ENCODE results near the gene CARD11. TPM values are rescaled to one million over a fixed set of nuclear protein-coding genes. Genes with fewer than 3 reads are reported as not detected.
A peak's percentile ranks its signal among the peaks of the same experiment; 100 is the strongest.

The CARD11 gene
- total and polyA plus RNA-seq, 12 donors: 0.61 to 19.3 (median 2.7) TPM

- Histone ChIP-seq H3K4me3 (no peak overlapping the region), H3K4me1 (replicated peaks in 1 of 2) (no peaks in the 10 kb centered on the region), H3K36me3 (replicated peaks in 1 of 2) (no peaks in the 10 kb centered on the region), H3K27me3 (no peaks in the 10 kb centered on the region), H3K27ac (no peak overlapping the region), H3K9me3 (replicated peaks in 1 of 3) (no peaks in the 10 kb centered on the region)
- no peak for TF ChIP-seq POLR2A (IDR thresholded peaks at IDR 0.05)
- no peak for TF ChIP-seq CTCF (IDR thresholded peaks at IDR 0.05)
- intact Hi-C loops (cut with DNase I): no loop called here
- DNase-seq: peak in 2 of 7 donors; percentile 5 to 15
- WGBS, 4 donors: 80 to 94% (median 89%) methylated on average over 10 of the region's 10 CpGs
These were observed 70.9 kb downstream of the CARD11 start for GRCh38 chr7:2972835-2973161.

- Histone ChIP-seq H3K27ac (no peak overlapping the region), H3K9me3 (replicated peaks in 1 of 3) (no peaks in the 10 kb centered on the region), H3K4me3 (no peak overlapping the region), H3K36me3 (replicated peaks in 1 of 2) (no peaks in the 10 kb centered on the region), H3K4me1 (replicated peaks in 1 of 2) (no peaks in the 10 kb centered on the region), H3K27me3 (no peaks in the 10 kb centered on the region)
- intact Hi-C loops (cut with DNase I): no loop called here
- DNase-seq: peak in 1 of 7 donors; percentile 3
- 48 to 59% (median 56%) methylated on average over 7 of the region's 7 CpGs for WGBS, 4 donors
- no peak for TF ChIP-seq POLR2A (IDR thresholded peaks at IDR 0.05)
- no peak for TF ChIP-seq CTCF (IDR thresholded peaks at IDR 0.05)
These were observed 71.5 kb downstream of the CARD11 start for GRCh38 chr7:2971914-2972834.

- no peaks in the 10 kb centered on the region for H3K36me3 ChIP-seq (replicated peaks in 1 of 2)
- 82 to 87% (median 84%) methylated on average over 11 of the region's 11 CpGs for WGBS, 4 donors
- H3K4me3 ChIP-seq: no peak overlapping the region
- intact Hi-C loops (cut with DNase I): no loop called here
- peaks cover 0 to 6% (median 0%) of the 10 kb centered on the region in 3 donors for H3K9me3 ChIP-seq (replicated peaks in 1 of 3)
- H3K27ac ChIP-seq: no peak overlapping the region
- no peaks in the 10 kb centered on the region for H3K4me1 ChIP-seq (replicated peaks in 1 of 2)
- TF ChIP-seq POLR2A (IDR thresholded peaks at IDR 0.05): no peak
- TF ChIP-seq CTCF (IDR thresholded peaks at IDR 0.05): no peak
- no peaks in the 10 kb centered on the region for H3K27me3 ChIP-seq
- DNase-seq: peak in 2 of 7 donors; percentile 11 to 24
These were observed 72.8 kb downstream of the CARD11 start for GRCh38 chr7:2970861-2971260.

- Histone ChIP-seq H3K27me3 (no peaks in the 10 kb centered on the region), H3K36me3 (replicated peaks in 1 of 2) (no peaks in the 10 kb centered on the region), H3K4me3 (no peak overlapping the region), H3K27ac (no peak overlapping the region), H3K9me3 (replicated peaks in 1 of 3) (peaks cover 0 to 10% (median 0%) of the 10 kb centered on the region in 3 donors), H3K4me1 (replicated peaks in 1 of 2) (no peaks in the 10 kb centered on the region)
- no peak for TF ChIP-seq CTCF (IDR thresholded peaks at IDR 0.05)
- TF ChIP-seq POLR2A (IDR thresholded peaks at IDR 0.05): no peak
- DNase-seq: no peak
- intact Hi-C loops (cut with DNase I): no loop called here
- 84 to 86% (median 85%) methylated on average over 4 of the region's 4 CpGs for WGBS, 4 donors
These were observed 73.4 kb downstream of the CARD11 start for GRCh38 chr7:2970307-2970664.
